CD4-positive, CD25-positive, alpha-beta regulatory T cell (primary cell): ENCODE results near the gene RABGAP1L. TPM values are rescaled to one million over a fixed set of nuclear protein-coding genes. Genes with fewer than 3 reads are reported as not detected.

ENCODE experiments used
- ATAC-seq, 2 donors: fragments of 150-1000 bp; cut with Tn5 transposase; one replicate each; pipeline ENCODE4 v1.10.0; 2021; ENCODE audit warnings: low read depth in 2 of 2, moderate number of reproducible peaks in 2 of 2, moderate library complexity in 1 of 2
- DNase-seq, 3 donors: peaks; one replicate each; pipeline versions ENCODE4 v3.0.0 to v3.0.0-alpha.2; 2012 to 2022; ENCODE audit warnings: mixed read lengths in 1 of 3
- H3K27ac ChIP-seq: one replicate; pipeline ENCODE4 v1.7.0; 2013; ENCODE audit warnings: mild to moderate bottlenecking, low read length; ENCODE audit not compliant: insufficient read depth, poor library complexity, severe bottlenecking
- H3K27me3 ChIP-seq: one replicate; pipeline ENCODE4 v1.7.0; 2013; ENCODE audit warnings: low read length; ENCODE audit not compliant: control insufficient read depth, insufficient read depth
- H3K36me3 ChIP-seq: one replicate; pipeline ENCODE4 v1.7.0; 2013; ENCODE audit warnings: mild to moderate bottlenecking, low read length, moderate library complexity; ENCODE audit not compliant: control insufficient read depth, insufficient read depth
- H3K4me1 ChIP-seq: 2 replicates; pipeline ENCODE4 v1.7.0; 2013; ENCODE audit warnings: mild to moderate bottlenecking, low read length; ENCODE audit not compliant: insufficient read depth, control insufficient read depth, poor library complexity, severe bottlenecking
- H3K4me3 ChIP-seq: one replicate; pipeline ENCODE4 v1.7.0; 2013; ENCODE audit warnings: low read depth, mild to moderate bottlenecking, low read length, moderate library complexity
- H3K9me3 ChIP-seq, 2 experiments: 1 replicate in 1 of 2; 2 replicates in 1 of 2; pipeline ENCODE4 v1.7.0; 2013; ENCODE audit warnings: low read length in 2 of 2, mild to moderate bottlenecking in 1 of 2, moderate library complexity in 1 of 2; ENCODE audit not compliant: control insufficient read depth in 2 of 2
- H3K27ac Mint-ChIP-seq, 3 donors: one replicate each; pipeline ENCODE4 v1.8.0; 2020 to 2022; ENCODE audit warnings: mild to moderate bottlenecking in 3 of 3, mixed read lengths in 3 of 3, moderate library complexity in 2 of 3
- H3K27me3 Mint-ChIP-seq: one replicate; pipeline ENCODE4 v1.8.0; 2022; ENCODE audit warnings: mild to moderate bottlenecking, mixed read lengths
- H3K36me3 Mint-ChIP-seq: one replicate; pipeline ENCODE4 v1.8.0; 2020; ENCODE audit warnings: mixed read lengths
- H3K4me1 Mint-ChIP-seq, 4 donors: one replicate each; pipeline ENCODE4 v1.8.0; 2020 to 2022; ENCODE audit warnings: mixed read lengths in 4 of 4, mild to moderate bottlenecking in 1 of 4
- H3K4me3 Mint-ChIP-seq, 4 donors: one replicate each; pipeline ENCODE4 v1.8.0; 2020 to 2022; ENCODE audit warnings: mild to moderate bottlenecking in 4 of 4, mixed read lengths in 4 of 4, moderate library complexity in 3 of 4
- H3K9me3 Mint-ChIP-seq, 7 donors: one replicate each; pipeline ENCODE4 v1.8.0; 2020 to 2022; ENCODE audit warnings: mixed read lengths in 7 of 7, mild to moderate bottlenecking in 3 of 7, moderate library complexity in 2 of 7
- polyA plus RNA-seq, 4 donors: library from polyadenylated mRNA; unstranded; fragments of 300-500 nt; fragmentation: Illumina TruSeq; gene quantifications; one replicate each; pipeline ENCODE4 v1.2.3, GENCODE V29; 2021
- total RNA-seq: library from RNA; stranded (reverse); gene quantifications from one replicate; pipeline ENCODE4 v1.2.3, GENCODE V29; 2022

RABGAP1L gene
- total and polyA plus RNA-seq, 5 donors from 2014 or later = 69.7 to 118 (median 84.9) TPM

GRCh38 chr1:174200746-174201145 lies 41.4 kb downstream of the RABGAP1L start:
- H3K27ac ChIP-seq = no peak overlapping the region
- Mint-ChIP-seq H3K4me3 (no peak overlapping the region), H3K27me3 (no peaks in the 10 kb centered on the region), H3K27ac (no peak overlapping the region), H3K9me3 (peaks cover 0 to 7% (median 0%) of the 10 kb centered on the region in 7 donors), H3K4me1 (peaks cover 35 to 58% (median 44%) of the 10 kb centered on the region in 4 donors), H3K36me3 (peaks cover 15% of the 10 kb centered on the region)
- no peaks in the 10 kb centered on the region for H3K9me3 ChIP-seq
- ATAC-seq = no peak
- DNase-seq = no peak
- peaks cover 10% of the 10 kb centered on the region for H3K4me1 ChIP-seq
- no peaks in the 10 kb centered on the region for H3K36me3 ChIP-seq
- H3K4me3 ChIP-seq = no peak overlapping the region
- H3K27me3 ChIP-seq = no peaks in the 10 kb centered on the region

GRCh38 chr1:174204697-174205308 lies 45.5 kb downstream of the RABGAP1L start:
- H3K9me3 Mint-ChIP-seq = peaks cover 0 to 6% (median 0%) of the 10 kb centered on the region in 7 donors
- H3K27ac Mint-ChIP-seq = peak overlapping the region; percentile 40 to 98 (median 73)
- H3K27me3 Mint-ChIP-seq = no peaks in the 10 kb centered on the region
- Histone ChIP-seq H3K27ac (peak overlapping the region; percentile 49), H3K4me1 (peaks cover 10% of the 10 kb centered on the region), H3K36me3 (no peaks in the 10 kb centered on the region), H3K27me3 (no peaks in the 10 kb centered on the region), H3K9me3 (no peaks in the 10 kb centered on the region), H3K4me3 (peak overlapping the region; percentile 5)
- peaks cover 11% of the 10 kb centered on the region for H3K36me3 Mint-ChIP-seq
- peak overlapping the region; percentile 6 to 53 (median 30) for H3K4me3 Mint-ChIP-seq
- DNase-seq (peak in 2 of 3 donors; percentile 48 to 50), ATAC-seq (peak; percentile 63 to 65)
- H3K4me1 Mint-ChIP-seq = peaks cover 31 to 62% (median 44%) of the 10 kb centered on the region in 4 donors

GRCh38 chr1:174206148-174206836 lies 47.0 kb downstream of the RABGAP1L start:
- DNase-seq (peak in 1 of 3 donors; percentile 12), ATAC-seq (peak; percentile 36 to 39)
- H3K27me3 ChIP-seq = no peaks in the 10 kb centered on the region
- Mint-ChIP-seq H3K27ac (peak overlapping the region; percentile 26 to 84 (median 40)), H3K4me3 (peak overlapping the region in 3 of 4 donors; percentile 18 to 30 (median 24)), H3K36me3 (peaks cover 7% of the 10 kb centered on the region), H3K4me1 (peaks cover 27 to 50% (median 38%) of the 10 kb centered on the region in 4 donors), H3K27me3 (no peaks in the 10 kb centered on the region), H3K9me3 (peaks cover 0 to 6% (median 2%) of the 10 kb centered on the region in 7 donors)
- peaks cover 10% of the 10 kb centered on the region for H3K4me1 ChIP-seq
- no peak overlapping the region for H3K27ac ChIP-seq
- no peaks in the 10 kb centered on the region for H3K36me3 ChIP-seq
- H3K9me3 ChIP-seq = no peaks in the 10 kb centered on the region
- H3K4me3 ChIP-seq = peak overlapping the region; percentile 53

- H3K36me3 Mint-ChIP-seq = peaks cover 3% of the 10 kb centered on the region
- no peak for DNase-seq
- Histone ChIP-seq H3K4me1 (peaks cover 8% of the 10 kb centered on the region), H3K9me3 (peaks cover 0 to 3% of the 10 kb centered on the region in 2 experiments), H3K27me3 (no peaks in the 10 kb centered on the region), H3K36me3 (no peaks in the 10 kb centered on the region), H3K27ac (no peak overlapping the region), H3K4me3 (no peak overlapping the region)
- no peak overlapping the region for H3K27ac Mint-ChIP-seq
- no peaks in the 10 kb centered on the region for H3K27me3 Mint-ChIP-seq
- H3K4me3 Mint-ChIP-seq = peak overlapping the region in 1 of 4 donors; percentile 55
- no peak for ATAC-seq
- peaks cover 24 to 36% (median 32%) of the 10 kb centered on the region in 4 donors for H3K4me1 Mint-ChIP-seq
- H3K9me3 Mint-ChIP-seq = peaks cover 0 to 4% (median 2%) of the 10 kb centered on the region in 7 donors
Observed at GRCh38 chr1:174209347-174210187, 50.2 kb downstream of the RABGAP1L start.

GRCh38 chr1:174211486-174211885 lies 52.2 kb downstream of the RABGAP1L start:
- no peaks in the 10 kb centered on the region for H3K36me3 ChIP-seq
- Mint-ChIP-seq H3K27me3 (no peaks in the 10 kb centered on the region), H3K9me3 (peaks cover 0 to 3% (median 0%) of the 10 kb centered on the region in 7 donors), H3K4me1 (peaks cover 5 to 22% (median 16%) of the 10 kb centered on the region in 4 donors), H3K36me3 (no peaks in the 10 kb centered on the region), H3K4me3 (no peak overlapping the region), H3K27ac (no peak overlapping the region)
- H3K4me1 ChIP-seq = no peaks in the 10 kb centered on the region
- no peaks in the 10 kb centered on the region for H3K27me3 ChIP-seq
- peaks cover 0 to 3% of the 10 kb centered on the region in 2 experiments for H3K9me3 ChIP-seq
- DNase-seq (no peak), ATAC-seq (no peak)
- no peak overlapping the region for H3K4me3 ChIP-seq
- no peak overlapping the region for H3K27ac ChIP-seq

GRCh38 chr1:174215766-174216165 lies 56.4 kb downstream of the RABGAP1L start:
- ATAC-seq (no peak), DNase-seq (no peak)
- H3K36me3 Mint-ChIP-seq = peaks cover 1% of the 10 kb centered on the region
- H3K27ac ChIP-seq = no peak overlapping the region
- H3K4me1 ChIP-seq = no peaks in the 10 kb centered on the region
- H3K27ac Mint-ChIP-seq = no peak overlapping the region
- peaks cover 0 to 20% (median 6%) of the 10 kb centered on the region in 4 donors for H3K4me1 Mint-ChIP-seq
- no peaks in the 10 kb centered on the region for H3K27me3 Mint-ChIP-seq
- H3K9me3 ChIP-seq = peaks cover 0 to 3% of the 10 kb centered on the region in 2 experiments
- peaks cover 0 to 3% (median 0%) of the 10 kb centered on the region in 7 donors for H3K9me3 Mint-ChIP-seq
- H3K36me3 ChIP-seq = peaks cover 4% of the 10 kb centered on the region
- no peak overlapping the region for H3K4me3 ChIP-seq
- H3K27me3 ChIP-seq = no peaks in the 10 kb centered on the region
- H3K4me3 Mint-ChIP-seq = no peak overlapping the region

GRCh38 chr1:174217248-174217647 lies 57.9 kb downstream of the RABGAP1L start:
- Histone ChIP-seq H3K4me3 (no peak overlapping the region), H3K27me3 (no peaks in the 10 kb centered on the region), H3K9me3 (no peaks in the 10 kb centered on the region), H3K27ac (no peak overlapping the region), H3K4me1 (no peaks in the 10 kb centered on the region), H3K36me3 (peaks cover 19% of the 10 kb centered on the region)
- Mint-ChIP-seq H3K27me3 (no peaks in the 10 kb centered on the region), H3K4me3 (no peak overlapping the region), H3K9me3 (peaks cover 0 to 1% (median 0%) of the 10 kb centered on the region in 7 donors), H3K36me3 (peaks cover 15% of the 10 kb centered on the region), H3K27ac (no peak overlapping the region), H3K4me1 (peaks cover 0 to 11% (median 5%) of the 10 kb centered on the region in 4 donors)
- DNase-seq = no peak
- no peak for ATAC-seq
